Colonic mucosa (tissue), 4 donors: ENCODE measurements around the gene TOMM7. TPM values are rescaled to one million over a fixed set of nuclear protein-coding genes. Genes with fewer than 3 reads are reported as not detected.
"Not testable (repeated sequence)": the region's sequence is repeated elsewhere in the genome, so short reads cannot be mapped to it uniquely, and the experiment has no call there.

Experiments used
- DNase-seq: peaks from one replicate; pipeline ENCODE4 v3.0.0-alpha.2; 2020
- H3K27ac ChIP-seq: fragments of 200-600 bp; one replicate; pipeline ENCODE4 v1.8.0; 2021
- H3K27me3 ChIP-seq: fragments of 200-600 bp; one replicate; pipeline ENCODE4 v1.8.0; 2021
- H3K36me3 ChIP-seq: fragments of 200-600 bp; one replicate; pipeline ENCODE4 v1.8.0; 2021
- H3K4me1 ChIP-seq: fragments of 200-600 bp; one replicate; pipeline ENCODE4 v1.8.0; 2021; ENCODE audit warnings: mild to moderate bottlenecking
- H3K4me3 ChIP-seq: fragments of 200-600 bp; one replicate; pipeline ENCODE4 v1.8.0; 2021
- H3K9ac ChIP-seq, 2 donors: one replicate each; pipeline ENCODE4 v1.7.0; 2013; ENCODE audit warnings: control low read depth in 2 of 2, low read depth in 2 of 2, low read length in 2 of 2
- H3K9me3 ChIP-seq: fragments of 200-600 bp; one replicate; pipeline ENCODE4 v1.8.0; 2021
- intact Hi-C: fragments of 100-400 bp; cut with DNase I; formaldehyde crosslinking; loops from one replicate; pipeline ENCODE4 v1.14.1; 2022
- total RNA-seq, 2 donors: library from RNA; stranded (reverse); fragmentation: NEBNext Ultra II Directional in 1 of 2; extraction: Animal tissue kit (Norgen Biotek cat#: 25700) in 1 of 2; gene quantifications; one replicate each; pipeline ENCODE4 v1.2.1, GENCODE V29; 2021
- TF ChIP-seq, protein P1 (sequence below): fragments of 200-600 bp; IDR thresholded peaks from one replicate; pipeline ENCODE4 v1.8.0; 2022; ENCODE audit warnings: antibody characterized with exemption, mild to moderate bottlenecking
- donor health status: healthy.
- donor health status: DM: no; HTN: no; CAD: no.
- donor health status: DM: no; HTN: no; CAD: no.

TOMM7 gene
- total RNA-seq, 2 donors from 2014 or later, result 235 to 288 TPM

DNA sequence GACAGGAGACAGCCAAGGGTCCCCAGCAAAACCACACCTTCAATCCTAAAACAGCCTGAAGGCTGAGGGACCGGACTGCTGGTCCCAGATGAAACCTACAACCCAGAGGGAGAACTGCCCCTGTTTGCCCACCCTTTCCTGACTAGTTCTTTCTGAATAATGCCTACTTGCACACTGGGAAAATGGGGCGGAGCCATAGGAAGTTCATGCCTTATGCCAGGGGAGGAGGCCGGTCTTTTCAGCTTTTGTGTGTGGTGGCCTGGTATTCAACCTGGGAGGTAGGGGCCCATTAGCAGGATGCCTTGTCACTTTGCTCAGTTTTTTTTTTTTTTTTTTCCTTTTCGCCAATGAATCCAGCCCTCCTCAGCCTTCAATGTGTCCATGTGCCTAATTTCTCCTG is 20.7 kb downstream of the TOMM7 start:
- Histone ChIP-seq H3K4me1 (no peaks in the 10 kb centered on the region), H3K27me3 (no peaks in the 10 kb centered on the region), H3K9me3 (no peaks in the 10 kb centered on the region), H3K36me3 (no peaks in the 10 kb centered on the region), H3K4me3 (no peak overlapping the region), H3K9ac (no peak overlapping the region), H3K27ac (no peak overlapping the region)
- intact Hi-C loops, result no loop called here
- TF ChIP-seq, protein P1, sequence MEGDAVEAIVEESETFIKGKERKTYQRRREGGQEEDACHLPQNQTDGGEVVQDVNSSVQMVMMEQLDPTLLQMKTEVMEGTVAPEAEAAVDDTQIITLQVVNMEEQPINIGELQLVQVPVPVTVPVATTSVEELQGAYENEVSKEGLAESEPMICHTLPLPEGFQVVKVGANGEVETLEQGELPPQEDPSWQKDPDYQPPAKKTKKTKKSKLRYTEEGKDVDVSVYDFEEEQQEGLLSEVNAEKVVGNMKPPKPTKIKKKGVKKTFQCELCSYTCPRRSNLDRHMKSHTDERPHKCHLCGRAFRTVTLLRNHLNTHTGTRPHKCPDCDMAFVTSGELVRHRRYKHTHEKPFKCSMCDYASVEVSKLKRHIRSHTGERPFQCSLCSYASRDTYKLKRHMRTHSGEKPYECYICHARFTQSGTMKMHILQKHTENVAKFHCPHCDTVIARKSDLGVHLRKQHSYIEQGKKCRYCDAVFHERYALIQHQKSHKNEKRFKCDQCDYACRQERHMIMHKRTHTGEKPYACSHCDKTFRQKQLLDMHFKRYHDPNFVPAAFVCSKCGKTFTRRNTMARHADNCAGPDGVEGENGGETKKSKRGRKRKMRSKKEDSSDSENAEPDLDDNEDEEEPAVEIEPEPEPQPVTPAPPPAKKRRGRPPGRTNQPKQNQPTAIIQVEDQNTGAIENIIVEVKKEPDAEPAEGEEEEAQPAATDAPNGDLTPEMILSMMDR, result no peak
- no peak for DNase-seq

DNA sequence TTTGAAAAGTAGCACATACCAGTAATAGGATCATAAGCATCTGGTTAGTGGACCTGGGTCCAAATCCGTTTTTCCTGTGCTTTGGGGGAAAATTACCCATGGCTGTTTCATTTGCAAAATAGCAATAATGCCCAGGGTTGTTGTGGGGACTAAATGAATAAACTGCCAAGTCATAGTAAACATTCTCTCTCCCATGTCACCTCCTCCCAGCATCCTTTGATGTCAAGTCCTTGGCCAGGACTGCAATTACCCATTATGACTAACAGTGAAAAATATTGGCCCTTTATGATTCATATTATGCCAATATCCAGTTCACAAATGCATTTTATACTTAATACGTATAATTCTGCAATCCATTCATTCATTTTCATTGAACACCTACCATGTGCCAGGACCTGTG is 23.0 kb downstream of the TOMM7 start:
- intact Hi-C loops, result no loop called here
- Histone ChIP-seq H3K9ac (no peak overlapping the region), H3K36me3 (no peaks in the 10 kb centered on the region), H3K9me3 (no peaks in the 10 kb centered on the region), H3K4me3 (no peak overlapping the region), H3K27ac (no peak overlapping the region), H3K27me3 (no peaks in the 10 kb centered on the region), H3K4me1 (no peaks in the 10 kb centered on the region)
- no peak for DNase-seq
- TF ChIP-seq, protein P1, result no peak

DNA sequence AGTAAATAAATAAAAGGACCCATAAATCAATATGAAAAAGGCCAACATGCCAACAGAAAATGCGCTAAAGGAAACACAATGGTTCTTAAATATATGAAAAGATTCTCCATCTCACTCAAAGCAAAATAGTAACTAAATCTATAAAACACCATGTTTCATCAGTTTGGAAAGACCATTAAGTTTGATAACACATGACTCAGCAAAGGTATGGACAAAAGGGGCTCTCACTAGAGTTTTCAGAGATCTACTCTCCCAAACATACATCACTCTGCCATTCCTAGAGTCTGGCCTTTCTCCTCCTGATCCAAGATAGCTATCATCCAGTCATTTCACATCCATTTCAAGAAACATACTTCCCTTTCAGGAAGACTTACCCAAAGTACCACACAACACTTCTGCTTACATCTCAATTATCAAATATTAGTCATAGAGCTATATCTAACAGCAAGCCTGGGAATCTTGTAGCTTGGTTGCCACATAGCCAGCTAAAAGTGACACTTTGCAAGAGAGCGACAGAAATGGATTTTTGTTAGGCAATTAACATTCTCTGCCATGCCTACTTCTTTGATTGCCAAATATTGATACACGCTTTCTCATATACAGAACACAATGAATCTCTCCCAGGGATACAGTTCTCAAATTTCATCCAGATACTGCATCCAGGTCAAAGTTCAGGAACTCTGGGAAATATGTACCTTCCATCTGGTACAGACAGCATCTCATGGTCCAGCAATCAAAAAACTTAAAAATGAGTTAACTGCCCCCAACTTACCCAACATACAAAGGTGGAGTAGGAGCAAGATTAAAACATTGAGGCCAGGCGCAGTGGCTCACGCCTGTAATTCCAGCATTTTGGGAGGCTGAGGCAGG is 28.8 kb downstream of the TOMM7 start:
- DNase-seq, result no peak
- Histone ChIP-seq H3K9ac (no peak overlapping the region), H3K9me3 (no peaks in the 10 kb centered on the region), H3K4me1 (no peaks in the 10 kb centered on the region), H3K4me3 (no peak overlapping the region), H3K27me3 (no peaks in the 10 kb centered on the region), H3K27ac (no peak overlapping the region), H3K36me3 (no peaks in the 10 kb centered on the region)
- TF ChIP-seq, protein P1, result no peak
- intact Hi-C loops, result no loop called here

DNA sequence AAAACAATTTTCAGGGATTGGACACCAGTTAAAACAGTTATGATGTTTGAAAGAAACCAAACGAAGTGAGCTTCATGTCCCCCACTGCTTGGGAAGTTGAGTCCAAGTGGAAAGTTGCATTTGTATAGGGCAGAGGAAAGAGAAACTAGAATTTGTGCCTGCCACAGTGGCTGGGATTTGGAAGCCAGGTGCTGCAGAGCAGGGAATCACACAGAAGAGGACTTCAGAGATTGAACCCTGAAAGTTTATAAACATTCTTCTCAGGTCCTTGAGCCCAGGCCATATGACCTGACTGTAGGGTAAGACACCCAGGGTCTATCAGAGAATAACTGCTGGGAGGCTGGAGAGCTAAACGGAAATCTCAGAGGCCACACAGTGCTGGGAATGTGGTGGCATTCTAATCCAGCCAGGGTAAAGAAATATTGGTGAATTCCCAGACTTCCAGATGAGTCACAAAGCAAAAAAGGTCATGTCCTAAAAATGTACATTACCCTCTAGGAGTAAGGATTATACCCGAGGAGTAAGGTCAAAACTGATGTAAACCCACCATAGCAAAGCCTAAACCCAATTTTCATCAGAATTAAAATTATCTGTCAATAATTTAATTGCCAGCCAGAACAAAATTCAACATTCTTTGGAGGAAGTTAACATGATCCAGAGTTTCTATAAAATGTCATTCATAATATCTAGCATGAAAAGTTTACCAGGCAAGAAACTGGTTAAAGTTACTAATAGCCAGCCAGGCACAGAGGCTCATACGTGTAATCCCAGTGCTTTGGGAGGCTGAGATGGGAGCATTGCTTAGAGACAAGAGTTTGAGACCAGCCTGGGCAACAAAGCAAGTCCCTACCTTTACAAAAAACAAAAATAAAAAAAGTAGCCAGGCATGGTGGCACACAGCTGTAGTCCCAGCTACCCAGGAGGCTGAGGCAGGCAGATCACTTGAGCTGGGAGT is 31.2 kb downstream of the TOMM7 start:
- H3K4me1 ChIP-seq, result no peaks in the 10 kb centered on the region
- H3K27me3 ChIP-seq, result no peaks in the 10 kb centered on the region
- TF ChIP-seq, protein P1, result no peak
- no peak for DNase-seq
- no peak overlapping the region for H3K9ac ChIP-seq
- no peaks in the 10 kb centered on the region for H3K36me3 ChIP-seq
- no peaks in the 10 kb centered on the region for H3K9me3 ChIP-seq
- H3K4me3 ChIP-seq, result no peak overlapping the region
- no peak overlapping the region for H3K27ac ChIP-seq
- intact Hi-C loops, result no loop called here

DNA sequence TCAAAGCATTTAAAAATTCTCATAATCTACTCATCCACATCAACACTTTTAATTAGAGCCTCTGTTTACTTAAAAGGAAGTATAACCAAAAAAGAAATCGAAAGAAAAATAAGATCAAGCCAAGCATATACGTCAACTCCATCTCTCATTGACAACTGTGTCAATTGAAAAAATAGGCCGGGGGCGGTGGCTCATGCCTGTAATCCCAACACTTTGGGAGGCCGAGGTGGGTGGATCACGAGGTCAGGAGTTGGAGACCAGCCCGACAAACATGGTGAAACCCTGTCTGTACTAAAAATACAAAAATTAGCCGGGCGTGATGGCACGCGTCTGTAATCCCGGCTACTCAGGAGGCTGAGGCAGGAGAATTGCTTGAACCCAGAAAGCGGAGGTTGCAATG is 32.0 kb downstream of the TOMM7 start:
- H3K9me3 ChIP-seq, H3K27ac ChIP-seq, H3K27me3 ChIP-seq, intact Hi-C loops, DNase-seq, H3K36me3 ChIP-seq, H3K4me3 ChIP-seq, H3K4me1 ChIP-seq, H3K9ac ChIP-seq: not testable (repeated sequence)
